ENCODE measurements around the gene CREB5.
"Not testable (repeated sequence)": the region's sequence is repeated elsewhere in the genome, so short reads cannot be mapped to it uniquely, and the experiment has no call there.

The CREB5 gene

GRCh38 chr7:28411876-28412662, at the start of gene CREB5:
TSS of gene CREB5 (plus strand) at chr7:28412518. CDS start at chr7:28412915, 397 bp downstream.
- no peak for DNase-seq (ENCODE audit: low read depth)

DNA sequence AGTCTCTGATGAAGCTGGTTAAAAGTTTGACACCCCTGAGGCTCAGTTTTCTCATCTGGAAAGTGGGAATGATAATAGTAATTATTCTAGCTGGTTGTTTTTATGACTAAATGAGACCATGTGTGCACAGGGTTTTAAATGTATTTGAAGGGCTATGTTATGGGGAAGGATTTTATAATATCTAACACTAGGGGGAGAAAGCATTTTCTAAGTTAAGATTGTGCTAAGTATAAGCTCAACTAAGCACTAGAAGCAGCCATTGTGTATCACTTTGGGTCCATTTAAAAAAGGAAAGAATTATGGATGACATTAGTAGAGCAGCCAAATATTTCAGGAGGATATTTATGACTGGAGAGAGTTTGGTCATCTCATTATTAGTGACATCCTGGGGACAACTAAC, 49.5 kb upstream of the CREB5 start:
- DNase-seq (ENCODE audit: low read depth): no peak

- DNase-seq (ENCODE audit: low read depth): no peak
These were observed 48.2 kb upstream of the CREB5 start for GRCh38 chr7:28364082-28364481.

DNA sequence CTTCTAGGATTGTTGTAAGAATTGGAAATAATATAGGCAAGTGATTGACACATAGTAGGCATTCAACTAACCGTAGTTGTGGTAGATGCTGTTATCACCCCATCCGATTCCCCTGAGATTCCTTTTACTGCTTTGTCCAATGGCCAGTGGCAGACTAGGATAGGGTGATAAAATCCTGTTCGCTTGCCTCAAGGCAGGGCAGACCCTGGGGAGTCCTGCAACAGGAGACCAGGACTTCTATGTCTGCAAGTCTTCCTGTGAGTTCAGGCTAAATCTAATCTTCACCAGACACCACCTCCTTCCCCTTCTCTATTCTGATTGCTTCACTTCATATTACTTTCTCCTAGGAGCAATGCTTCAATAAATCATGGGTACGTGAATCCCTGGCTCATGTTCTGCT, 42.8 kb upstream of the CREB5 start:
- DNase-seq (ENCODE audit: low read depth): no peak

GRCh38 chr7:28371846-28372245, 40.5 kb upstream of the CREB5 start:
- no peak for DNase-seq (ENCODE audit: low read depth)

- no peak for DNase-seq (ENCODE audit: low read depth)
These were observed 38.3 kb upstream of the CREB5 start for GRCh38 chr7:28373990-28374389.

DNA sequence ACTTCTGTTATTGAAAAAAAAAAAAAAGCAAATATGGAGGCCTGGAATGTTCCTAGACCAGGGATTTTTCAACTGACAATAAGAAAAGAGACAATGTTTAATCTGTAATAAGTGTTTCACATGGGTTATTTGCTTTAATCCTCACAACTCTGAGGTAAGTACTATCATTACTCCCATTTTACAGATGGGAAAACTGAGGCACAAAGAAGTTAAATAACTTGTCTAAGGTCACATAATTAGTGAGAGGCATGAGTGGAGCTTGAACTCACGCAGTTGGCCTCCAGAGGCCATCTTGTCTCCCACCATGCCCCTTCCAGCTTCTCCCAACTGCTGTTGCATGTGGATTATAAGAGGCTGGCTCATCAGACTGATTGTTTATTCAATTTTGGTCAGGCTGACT, 36.6 kb upstream of the CREB5 start:
- DNase-seq (ENCODE audit: low read depth): no peak

- no peak for DNase-seq (ENCODE audit: low read depth)
These were observed 35.7 kb upstream of the CREB5 start for GRCh38 chr7:28376634-28377033.

DNA sequence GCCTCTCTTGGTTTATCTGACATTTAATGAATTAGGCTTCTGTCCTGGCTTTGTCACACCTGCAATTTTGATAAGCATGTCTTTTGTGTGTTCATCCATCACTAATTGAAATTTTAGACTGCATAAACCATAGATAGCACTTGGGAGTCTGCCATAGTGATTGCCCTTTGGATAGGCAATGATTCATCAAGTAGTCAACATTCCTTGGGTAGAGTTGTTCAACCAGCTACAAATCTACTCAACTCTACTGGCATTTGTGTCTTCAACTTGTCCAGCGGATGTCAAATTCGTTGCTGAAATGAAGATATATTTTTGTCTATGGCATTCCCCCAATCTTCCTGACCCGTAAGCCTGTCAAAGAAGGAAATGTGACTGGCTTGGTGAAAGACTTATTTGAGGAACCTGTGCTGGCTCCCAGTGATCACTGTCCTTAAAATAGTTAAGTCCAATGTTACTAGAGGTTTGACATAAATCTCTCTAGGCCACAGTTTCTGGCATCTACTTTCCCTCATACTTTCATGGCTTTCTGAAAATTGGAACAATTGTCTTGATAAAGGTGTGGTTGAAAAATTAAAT, 33.7 kb upstream of the CREB5 start:
- DNase-seq (ENCODE audit: low read depth): no peak

DNA sequence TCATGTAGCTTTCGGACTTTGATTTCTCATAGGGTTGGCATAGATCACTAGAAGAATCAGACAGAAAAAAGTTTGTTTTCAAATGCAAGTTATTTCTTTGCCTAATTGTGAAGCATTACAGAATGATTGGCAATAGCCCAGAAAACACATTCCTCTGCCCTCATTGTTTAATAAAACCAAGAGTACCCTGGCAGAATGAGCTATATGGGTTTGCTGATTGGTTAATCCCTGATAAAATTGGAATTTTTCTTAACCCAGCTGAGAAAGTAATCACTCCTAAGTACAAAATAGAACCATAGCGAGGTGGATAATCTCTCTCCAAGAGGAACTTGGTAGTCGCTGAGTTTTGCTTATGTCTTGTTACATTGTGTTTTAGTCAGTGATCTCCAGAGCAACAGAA, 30.9 kb upstream of the CREB5 start:
- no peak for DNase-seq (ENCODE audit: low read depth)

GRCh38 chr7:28382144-28382543, 30.2 kb upstream of the CREB5 start:
- no peak for DNase-seq (ENCODE audit: low read depth)

DNA sequence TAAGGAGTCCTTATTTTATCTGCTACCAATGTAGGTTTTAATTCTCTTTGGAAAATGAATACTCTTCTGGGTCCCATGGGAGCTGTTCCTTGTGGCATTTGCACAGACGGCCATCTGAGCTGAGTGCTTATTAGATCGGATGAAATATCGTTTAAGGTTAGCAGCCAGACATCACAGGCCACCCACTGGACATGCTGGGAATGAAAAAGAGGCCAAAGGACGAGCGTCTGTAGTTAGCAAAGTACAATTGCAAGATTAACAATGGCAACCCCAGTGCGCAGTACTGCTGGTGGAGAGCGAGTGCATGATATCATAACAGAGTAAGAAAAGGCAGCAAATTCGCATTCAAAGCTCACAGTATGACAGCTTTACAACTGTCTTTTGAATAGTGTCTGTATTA, 28.3 kb upstream of the CREB5 start:
- DNase-seq (ENCODE audit: low read depth): no peak

DNA sequence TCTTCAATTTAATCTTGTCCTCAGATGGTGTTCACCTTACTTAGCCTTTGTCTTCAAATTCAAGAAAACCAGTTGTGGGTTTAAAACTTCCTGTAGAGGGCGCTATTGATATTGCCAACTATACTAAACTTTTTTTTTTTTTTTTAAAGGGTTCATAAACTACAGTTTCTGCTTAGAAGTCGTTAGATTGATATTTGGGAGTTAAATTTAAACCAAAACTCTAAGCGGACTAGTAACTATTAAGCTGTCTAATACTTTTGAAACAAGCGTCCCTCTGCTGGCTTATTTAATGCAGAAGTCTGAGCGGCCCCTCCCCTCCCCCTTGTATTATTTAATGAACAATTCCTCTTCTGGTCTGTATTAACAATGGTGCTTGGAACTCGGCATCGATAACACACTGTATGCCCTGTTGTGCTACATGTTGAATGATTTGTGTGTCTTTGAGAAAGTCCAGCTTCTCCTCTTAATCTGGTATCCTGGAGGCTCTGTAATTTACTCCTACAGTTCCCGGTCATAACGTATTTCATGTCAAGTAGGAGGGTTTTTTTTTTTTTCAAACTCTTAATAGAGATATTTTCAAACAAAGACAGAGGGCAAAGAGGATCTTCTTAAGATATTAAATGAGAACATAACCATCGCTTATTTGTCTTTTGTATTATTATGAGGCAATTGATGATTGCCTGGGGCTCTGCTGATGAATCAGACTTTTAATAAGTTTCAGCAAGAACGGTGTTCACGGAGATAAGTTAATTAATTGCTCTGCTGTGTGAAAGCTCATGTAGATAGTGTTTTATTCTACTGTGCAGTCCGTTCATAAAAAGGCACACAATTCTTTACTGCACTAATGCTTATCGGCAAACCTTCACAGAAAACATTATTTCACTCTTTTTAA, 22.6 kb upstream of the CREB5 start:
- DNase-seq (ENCODE audit: low read depth): no peak

DNA sequence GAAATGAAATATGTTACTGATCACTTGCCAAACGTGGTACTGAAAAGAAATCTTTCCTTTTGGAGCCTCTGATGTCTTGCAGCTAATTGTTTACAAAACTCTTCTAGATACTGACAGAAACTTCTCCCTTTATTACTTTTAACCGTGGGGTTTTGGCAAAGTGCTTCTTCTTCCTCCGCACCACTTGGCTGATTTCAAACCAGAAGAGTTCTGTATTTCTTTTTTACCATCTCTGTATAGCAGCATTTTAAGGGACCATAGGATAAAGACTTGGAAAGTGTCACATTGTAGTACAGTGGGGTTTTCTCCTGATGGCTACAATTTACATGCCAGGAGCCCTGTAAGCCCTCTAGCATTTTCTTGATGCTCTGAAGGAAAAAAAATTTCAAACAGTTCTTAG, 21.9 kb upstream of the CREB5 start:
- DNase-seq (ENCODE audit: low read depth): no peak

DNA sequence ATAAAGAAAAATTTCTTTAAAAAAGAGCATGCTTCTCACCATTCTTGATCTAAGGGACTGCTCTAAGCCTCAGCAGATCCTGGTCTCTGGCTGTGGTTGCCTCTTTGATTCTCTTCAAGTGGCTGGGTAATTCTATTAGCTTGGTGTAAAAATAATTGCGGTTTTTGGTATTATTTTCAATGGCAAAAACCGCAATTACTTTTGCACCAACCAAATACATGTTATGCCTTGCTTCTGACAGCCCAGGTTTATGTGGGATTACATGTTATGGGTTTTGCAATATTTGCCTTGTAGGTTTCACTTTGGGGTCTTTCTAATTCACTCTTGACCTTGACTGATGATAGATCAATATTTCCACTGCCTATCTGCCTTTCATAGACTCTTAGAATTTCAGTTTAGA, 20.0 kb upstream of the CREB5 start:
- no peak for DNase-seq (ENCODE audit: low read depth)

GRCh38 chr7:28395404-28395803, 16.9 kb upstream of the CREB5 start:
- no peak for DNase-seq (ENCODE audit: low read depth)

DNA sequence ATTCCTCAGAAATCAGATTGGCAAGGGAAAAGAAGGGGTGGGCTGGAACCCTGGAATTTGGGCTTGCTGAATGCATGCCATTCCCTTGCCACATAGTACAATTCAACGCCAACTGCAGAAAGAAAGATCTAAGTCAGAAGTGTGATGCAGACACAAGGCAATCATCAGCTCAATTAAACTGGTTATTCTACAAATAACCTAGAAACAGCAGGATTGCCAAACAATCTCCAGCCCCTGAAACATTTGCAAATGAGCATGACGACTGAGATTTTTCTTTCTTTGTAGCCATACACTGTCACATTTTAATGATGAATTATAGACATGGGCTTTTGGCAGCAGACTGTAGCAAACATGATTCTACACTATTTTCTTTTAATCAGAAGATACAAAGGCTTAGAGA, 16.5 kb upstream of the CREB5 start:
- DNase-seq (ENCODE audit: low read depth): no peak

- DNase-seq (ENCODE audit: low read depth): no peak
These were observed 15.2 kb upstream of the CREB5 start for GRCh38 chr7:28397141-28397540.

DNA sequence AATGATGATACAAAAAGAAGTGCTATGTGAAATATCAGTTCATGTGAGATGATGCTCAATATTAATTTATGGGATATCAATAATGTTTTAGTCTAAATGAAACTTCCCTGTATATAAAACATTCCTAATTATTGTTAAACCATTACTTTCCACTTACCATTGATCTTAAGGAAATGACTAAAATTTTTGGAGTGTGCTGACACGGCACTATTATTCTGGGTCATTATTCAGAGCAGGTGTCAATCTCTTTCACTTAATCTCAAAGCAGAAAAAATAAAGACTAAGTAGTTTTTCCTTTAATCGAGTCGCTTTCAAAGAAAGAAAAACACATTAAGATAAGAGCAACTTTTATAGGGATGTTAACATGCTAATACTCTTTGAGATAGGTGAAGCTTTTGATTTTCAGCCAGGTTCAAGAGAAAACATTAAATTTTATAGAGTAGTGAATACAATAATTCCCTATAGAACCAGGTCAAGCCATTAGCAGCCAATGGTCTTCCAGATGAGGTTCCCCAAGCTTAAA, 11.4 kb upstream of the CREB5 start:
- DNase-seq (ENCODE audit: low read depth): no peak

DNA sequence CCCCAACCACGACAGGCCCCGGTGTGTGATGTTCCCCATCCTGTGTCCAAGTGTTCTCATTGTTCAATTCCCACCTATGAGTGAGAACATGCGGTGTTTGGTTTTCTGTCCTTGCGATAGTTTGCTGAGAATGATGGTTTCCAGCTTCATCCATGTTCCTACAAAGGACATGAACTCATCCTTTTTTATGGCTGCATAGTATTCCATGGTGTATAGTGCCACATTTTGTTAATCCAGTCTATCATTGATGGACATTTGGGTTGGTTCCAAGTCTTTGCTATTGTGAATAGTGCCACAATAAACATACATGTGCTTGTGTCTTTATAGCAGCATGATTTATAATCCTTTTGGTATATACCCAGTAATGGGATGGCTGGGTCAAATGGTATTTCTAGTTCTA, 10.8 kb upstream of the CREB5 start:
- not testable (repeated sequence) for DNase-seq (ENCODE audit: low read depth)

GRCh38 chr7:28405662-28406061, 6.7 kb upstream of the CREB5 start:
- no peak for DNase-seq (ENCODE audit: low read depth)

DNA sequence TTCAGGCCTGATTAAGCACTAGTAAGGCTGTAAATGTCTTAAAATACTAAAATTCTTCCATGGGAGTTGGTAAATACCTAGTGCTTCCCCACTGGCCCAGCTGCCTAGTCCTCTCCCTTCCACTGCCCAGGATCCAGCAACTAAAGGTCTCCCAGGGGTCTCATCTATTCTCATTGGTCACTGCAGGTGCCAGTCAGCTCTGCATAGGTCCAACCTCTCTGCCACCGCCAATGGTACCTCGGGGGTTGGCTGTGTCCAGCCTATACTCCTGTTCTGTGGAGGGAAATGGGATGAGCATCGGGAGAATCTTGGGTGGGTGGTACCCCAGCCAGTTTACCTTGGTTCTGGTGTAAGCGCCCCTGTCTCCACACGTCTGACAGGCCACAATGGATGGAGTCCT, 6.1 kb upstream of the CREB5 start:
- no peak for DNase-seq (ENCODE audit: low read depth)

DNA sequence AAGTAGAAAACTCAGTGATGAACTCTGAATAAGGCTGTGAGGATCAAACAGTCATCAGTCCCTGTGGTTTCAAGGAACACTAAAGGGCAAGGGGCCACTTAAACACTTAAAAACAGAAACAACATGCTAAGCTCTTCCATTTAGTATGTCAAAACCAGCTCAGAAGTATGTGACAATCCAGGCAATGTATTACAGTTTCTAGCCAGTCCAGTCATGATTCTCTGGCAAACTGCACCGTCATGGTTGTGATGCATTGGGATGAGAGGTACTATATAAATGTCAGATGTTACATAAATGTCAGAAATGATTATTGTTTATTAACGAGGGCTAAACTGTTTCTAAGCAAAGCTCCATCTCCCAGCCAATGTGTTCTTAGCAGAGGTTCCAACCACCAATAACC, 4.7 kb upstream of the CREB5 start:
- DNase-seq (ENCODE audit: low read depth): no peak

Data from activated T-cell treated with anti-CD3 and anti-CD28 coated beads for 1 hour (primary cell).